HG03432 (cell line): Measurements from ENCODE around the gene SELP.
A peak's percentile ranks its signal among the peaks of the same experiment; 100 is the strongest.

Experiments
- ATAC-seq: cut with Tn5 transposase; IDR thresholded peaks from one replicate; pipeline ENCODE4 v1.9.1; 2021; ENCODE audit warnings: mild to moderate bottlenecking, moderate library complexity; ENCODE audit not compliant: unreplicated experiment

The SELP gene

DNA sequence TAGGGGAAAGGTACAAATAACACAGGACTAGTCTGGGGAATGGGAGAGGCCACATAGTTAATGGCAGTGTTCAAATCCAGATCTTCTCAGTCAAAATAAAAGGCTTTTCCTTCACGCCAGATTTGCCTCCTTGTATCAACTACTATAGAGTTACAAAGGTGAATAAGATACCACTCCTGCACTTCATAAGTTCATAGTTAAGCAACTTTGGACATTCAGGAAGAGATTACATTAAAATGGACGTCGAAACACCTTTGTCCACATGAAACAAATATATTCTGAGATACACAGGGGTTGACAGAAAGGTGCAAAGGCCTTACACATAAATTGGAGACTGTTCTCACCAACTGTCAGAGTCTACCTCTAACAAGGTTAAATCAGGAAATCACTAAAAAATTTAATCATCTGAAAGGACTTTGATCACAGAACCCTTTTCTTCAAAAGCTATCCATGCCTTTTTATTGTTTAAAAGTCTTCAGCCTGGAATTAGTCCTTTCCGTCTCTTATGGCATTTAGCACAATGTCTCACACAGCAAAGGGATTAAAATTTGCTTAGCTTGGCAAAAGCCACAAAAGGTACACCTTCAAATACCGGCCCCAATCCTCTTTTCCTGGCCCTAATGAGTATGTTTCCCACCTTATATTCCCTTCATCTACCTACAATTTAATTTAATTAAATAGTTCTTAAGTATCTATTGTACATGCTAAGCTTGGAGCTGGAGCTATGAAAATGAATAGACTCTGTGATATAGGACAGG lies 51.8 kb downstream of the SELP start:
- ATAC-seq = no peak

- ATAC-seq = no peak
These were observed 53.0 kb downstream of the SELP start for GRCh38 chr1:169576935-169577331.

DNA sequence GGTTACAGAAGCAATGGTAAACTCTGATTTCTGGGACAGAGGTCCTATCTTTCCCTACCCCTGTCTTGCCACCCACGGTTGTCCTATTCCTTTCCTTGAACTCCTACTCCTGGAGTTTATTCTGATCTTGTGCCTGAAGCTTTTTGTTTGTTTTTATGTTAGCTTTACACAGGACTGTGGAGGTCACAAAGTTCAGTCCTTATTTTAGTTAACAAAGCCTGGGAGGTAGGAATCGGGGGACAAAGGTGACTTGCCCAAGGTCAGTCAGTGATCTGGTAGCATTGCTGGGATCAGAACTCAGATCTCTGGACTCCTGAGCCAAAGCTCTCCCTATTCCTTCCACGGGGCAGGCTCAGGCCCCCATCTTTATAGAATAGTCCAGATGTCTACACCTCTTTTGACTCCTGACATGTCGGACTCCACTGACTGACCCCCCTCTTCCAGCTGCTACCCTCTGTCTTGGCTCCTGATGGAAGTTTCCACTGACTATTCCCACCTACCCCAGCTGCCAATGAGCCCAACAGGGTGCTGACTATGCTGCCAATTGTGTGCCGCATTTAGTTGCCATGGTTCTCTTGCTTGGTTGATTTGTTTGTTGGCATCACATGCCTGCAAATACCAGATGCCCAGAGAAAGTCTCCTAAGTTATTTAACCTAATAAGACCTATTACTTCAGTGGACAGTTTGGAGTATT lies 53.5 kb downstream of the SELP start:
- ATAC-seq = no peak

DNA sequence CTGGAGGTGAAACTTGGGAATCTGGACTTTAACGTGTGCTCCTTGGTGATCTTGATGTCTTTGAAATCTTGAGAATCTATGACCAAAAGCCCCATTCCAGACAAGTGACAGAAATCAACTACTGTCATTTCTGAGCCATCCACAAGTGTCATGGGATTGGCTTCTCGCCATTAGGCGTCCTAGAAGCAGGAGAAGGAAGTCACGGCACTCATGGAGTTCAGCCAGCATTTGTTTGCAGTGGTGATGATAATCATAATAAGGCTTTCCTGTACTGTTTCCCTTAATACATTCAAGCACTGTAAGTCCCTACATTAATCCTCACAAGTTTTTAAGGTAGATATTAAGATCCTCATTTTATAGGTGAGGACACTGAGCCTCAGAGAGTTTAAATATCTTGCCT lies 55.6 kb downstream of the SELP start:
- no peak for ATAC-seq

DNA sequence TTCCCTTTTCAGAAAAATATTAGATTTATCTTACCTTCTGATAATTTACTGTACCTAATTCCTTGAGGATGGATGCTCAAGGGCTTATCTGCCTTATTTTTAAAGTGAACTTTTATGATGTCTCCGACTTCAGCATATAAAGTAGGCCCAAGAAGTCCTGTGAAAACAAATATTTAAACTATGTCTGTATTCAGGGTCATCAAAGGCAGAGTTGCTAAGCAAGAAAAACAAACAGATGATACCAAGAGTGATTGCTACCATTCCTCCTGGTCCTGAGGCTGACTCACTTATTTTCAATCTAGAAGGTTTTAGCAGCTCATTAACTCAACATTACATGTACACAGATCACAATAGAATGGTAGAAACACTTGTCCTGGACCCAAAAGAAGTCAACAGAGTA lies 57.7 kb downstream of the SELP start:
- no peak for ATAC-seq

- ATAC-seq = no peak
These were observed 58.5 kb downstream of the SELP start for GRCh38 chr1:169571450-169571849.

- ATAC-seq = no peak
These were observed 59.8 kb downstream of the SELP start for GRCh38 chr1:169570172-169570574.

GRCh38 chr1:169568497-169568896 lies 61.4 kb downstream of the SELP start:
- no peak for ATAC-seq

GRCh38 chr1:169565335-169566271 lies 64.3 kb downstream of the SELP start:
- ATAC-seq = no peak

GRCh38 chr1:169563650-169564049 lies 66.3 kb downstream of the SELP start:
- ATAC-seq = no peak

GRCh38 chr1:169563019-169563615 lies 66.8 kb downstream of the SELP start:
- no peak for ATAC-seq

- no peak for ATAC-seq
These were observed 68.2 kb downstream of the SELP start for GRCh38 chr1:169561692-169562091.

GRCh38 chr1:169557131-169557530 lies 72.8 kb downstream of the SELP start:
- no peak for ATAC-seq

DNA sequence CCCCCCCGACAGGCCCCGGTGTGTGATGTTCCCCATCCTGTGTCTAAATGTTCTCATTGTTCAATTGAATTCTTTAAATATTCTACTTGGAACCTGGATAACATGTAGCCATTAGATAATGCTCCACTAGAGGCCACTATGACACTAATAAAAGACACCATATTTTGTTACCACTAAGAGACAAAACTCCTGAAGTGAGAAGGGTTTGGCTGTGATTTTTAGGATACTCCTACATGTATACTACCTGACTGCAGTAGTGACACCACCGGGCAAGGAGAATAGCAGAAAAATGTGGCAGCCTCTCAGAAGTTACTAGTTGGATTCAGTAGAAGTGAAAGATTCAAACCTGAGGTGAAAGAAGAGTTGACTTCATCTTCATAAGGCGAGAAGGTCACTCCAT lies 79.6 kb downstream of the SELP start:
- peak; percentile 71 for ATAC-seq

- no peak for ATAC-seq
These were observed 81.6 kb downstream of the SELP start for GRCh38 chr1:169548282-169548681.

DNA sequence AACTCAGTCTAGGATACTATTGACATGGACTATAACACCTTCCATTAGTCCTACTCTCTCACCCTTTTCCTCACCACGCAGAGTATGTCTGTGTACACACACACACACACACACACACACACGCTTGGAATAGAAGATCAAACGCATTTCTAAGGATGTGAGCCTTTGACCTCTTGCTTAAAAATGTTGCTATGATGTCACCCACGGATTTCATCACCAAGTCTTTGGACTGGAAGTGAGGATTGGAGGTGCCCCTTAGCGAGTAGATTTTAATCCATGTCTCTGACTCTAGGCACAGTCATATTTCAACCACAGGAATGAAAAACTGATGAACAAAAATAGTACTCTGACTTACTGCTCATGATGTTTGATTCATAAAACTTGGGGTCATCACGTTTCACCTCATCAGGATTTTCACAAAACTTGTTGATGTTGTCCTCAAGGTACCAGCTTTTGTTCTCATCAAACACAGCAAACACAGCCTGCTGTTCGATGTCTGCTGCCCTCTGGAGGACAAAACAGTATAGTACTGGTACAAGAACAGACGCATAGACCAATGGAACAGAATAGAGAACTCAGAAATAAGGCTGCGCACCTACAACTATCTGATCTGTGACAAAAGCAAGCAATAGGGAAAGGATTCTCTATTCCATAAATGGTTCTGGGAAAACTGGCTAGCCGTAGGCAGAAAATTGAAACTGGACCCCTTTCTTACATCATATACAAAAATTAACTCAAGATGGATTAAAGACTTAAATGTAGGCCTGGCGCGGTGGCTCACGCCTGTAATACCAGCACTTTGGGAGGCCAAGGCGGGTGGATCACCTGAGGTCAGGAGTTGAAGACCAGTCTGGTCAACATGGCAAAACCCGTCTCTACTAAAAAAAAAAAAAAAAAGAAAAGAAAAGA lies 83.6 kb downstream of the SELP start:
- peak; percentile 74 for ATAC-seq

DNA sequence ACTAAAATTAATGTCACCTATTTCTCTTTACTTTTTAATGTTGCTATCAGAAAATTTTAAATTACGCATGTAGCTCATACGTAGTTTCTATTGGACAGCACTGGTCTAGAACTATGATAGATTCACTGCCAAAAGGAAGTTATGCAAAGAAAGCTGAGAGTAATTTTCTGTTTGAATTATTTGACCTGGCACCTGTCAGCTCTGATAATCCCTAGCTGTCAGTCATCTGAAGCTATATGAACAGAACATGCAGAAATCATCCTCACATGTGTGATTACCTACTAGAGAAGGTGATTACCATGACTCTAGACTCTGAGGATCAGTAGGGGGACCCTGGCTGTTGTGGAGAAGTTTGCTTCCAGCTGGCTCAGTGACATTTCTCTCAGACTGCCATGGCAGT lies 84.5 kb downstream of the SELP start:
- ATAC-seq = no peak

DNA sequence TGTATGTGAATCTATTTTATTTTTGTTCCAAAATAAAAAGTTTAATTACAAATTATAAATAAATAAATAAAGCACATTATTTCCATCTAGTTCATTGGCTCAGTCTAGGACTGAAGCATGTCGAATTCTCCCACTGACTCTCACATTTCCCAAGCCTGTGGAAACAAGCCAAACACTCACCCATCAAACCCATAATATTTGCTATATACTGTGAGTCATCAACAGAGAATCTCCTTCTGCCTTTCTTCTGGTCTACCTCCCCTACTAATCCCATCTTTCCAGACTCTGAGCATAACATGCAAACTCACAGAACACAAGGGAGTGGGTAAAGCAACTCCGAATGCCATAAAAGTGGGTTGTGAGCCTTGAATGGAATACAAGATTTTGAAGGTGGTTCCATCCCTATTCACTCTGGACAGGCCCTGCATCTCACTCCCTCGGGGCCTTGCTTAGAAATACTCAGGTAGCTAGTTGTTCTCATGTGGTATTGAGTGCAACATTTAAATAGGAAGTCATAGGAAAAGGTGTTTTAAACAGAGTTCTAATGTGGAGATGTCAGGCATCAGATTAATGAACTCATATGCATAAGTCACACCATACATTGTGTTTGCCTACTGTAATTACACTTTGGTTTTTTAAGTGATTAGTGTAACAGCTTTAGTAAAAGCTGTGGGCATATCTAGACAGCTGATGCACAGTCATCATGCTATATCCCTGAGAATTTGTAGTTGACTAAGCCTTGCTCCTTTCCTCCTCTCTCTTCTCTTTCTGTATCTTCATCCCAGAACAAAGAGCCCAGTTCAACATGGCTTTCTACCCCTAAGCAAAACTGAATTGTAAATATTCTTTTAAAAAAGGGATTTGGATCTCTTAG lies 90.7 kb downstream of the SELP start:
- no peak for ATAC-seq
